Large intestine (tissue), 3 donors: ENCODE data around the gene ADAT3. TPM values are rescaled to one million over a fixed set of nuclear protein-coding genes. Genes with fewer than 3 reads are reported as not detected.

Experiments
- DNase-seq, 2 donors: peaks; one replicate each; pipeline versions ENCODE4 v3.0.0 to v3.0.0-alpha.2; 2013
- H3K27ac ChIP-seq: one replicate; pipeline ENCODE4 v1.5.1; 2013; ENCODE audit warnings: low read length
- H3K27me3 ChIP-seq: 2 replicates; pipeline ENCODE4 v1.6.1; 2013; ENCODE audit warnings: low read length; ENCODE audit not compliant: control insufficient read depth, insufficient read depth
- H3K36me3 ChIP-seq: 2 replicates; pipeline ENCODE4 v1.6.1; 2013; ENCODE audit warnings: low read length; ENCODE audit not compliant: control insufficient read depth, insufficient read depth
- H3K4me1 ChIP-seq: one replicate; pipeline ENCODE4 v1.6.1; 2013; ENCODE audit warnings: low read length; ENCODE audit not compliant: control insufficient read depth, insufficient read depth
- H3K4me3 ChIP-seq: one replicate; pipeline ENCODE4 v1.5.1; 2013; ENCODE audit warnings: low read length
- H3K9me3 ChIP-seq: one replicate; pipeline ENCODE4 v1.6.1; 2013; ENCODE audit warnings: mild to moderate bottlenecking, low read depth, low read length, moderate library complexity; ENCODE audit not compliant: control insufficient read depth
- WGBS: methylation state at CpG from one replicate; pipeline ENCODE4 v1.1.5; 2013; ENCODE audit warnings: low lambda C conversion rate; ENCODE audit not compliant: insufficient coverage; 5-methylcytosine and 5-hydroxymethylcytosine counted together
- polyA plus RNA-seq: library from polyadenylated mRNA; unstranded; fragments of 120-200 nt; gene quantifications from one replicate; pipeline ENCODE4 v1.2.1, GENCODE V29; 2013

The ADAT3 gene
- polyA plus RNA-seq, 1 donor: 5.1 TPM

GRCh38 chr19:1905863-1906375 is 720 bp downstream of the ADAT3 start:
- Histone ChIP-seq H3K36me3 (peaks cover 2% of the 10 kb centered on the region), H3K9me3 (peaks cover 6% of the 10 kb centered on the region), H3K4me1 (peaks cover 10% of the 10 kb centered on the region), H3K27me3 (no peaks in the 10 kb centered on the region), H3K27ac (peak overlapping the region; percentile 81), H3K4me3 (peak overlapping the region; percentile 73)
- WGBS: no CpG with 5 or more reads among the region's 15 CpGs
- DNase-seq: no peak

GRCh38 chr19:1906985-1907562 is 1.9 kb downstream of the ADAT3 start:
- no peak overlapping the region for H3K4me3 ChIP-seq
- no peak overlapping the region for H3K27ac ChIP-seq
- peaks cover 10% of the 10 kb centered on the region for H3K9me3 ChIP-seq
- no CpG with 5 or more reads among the region's 10 CpGs for WGBS
- no peak for DNase-seq
- H3K27me3 ChIP-seq: no peaks in the 10 kb centered on the region
- H3K36me3 ChIP-seq: peaks cover 2% of the 10 kb centered on the region
- H3K4me1 ChIP-seq: peaks cover 10% of the 10 kb centered on the region

- WGBS: no CpG with 5 or more reads among the region's 43 CpGs
- H3K27me3 ChIP-seq: no peaks in the 10 kb centered on the region
- peak; percentile 35 to 65 for DNase-seq
- H3K4me1 ChIP-seq: peaks cover 10% of the 10 kb centered on the region
- H3K9me3 ChIP-seq: peaks cover 11% of the 10 kb centered on the region
- no peak overlapping the region for H3K4me3 ChIP-seq
- H3K36me3 ChIP-seq: peaks cover 2% of the 10 kb centered on the region
- H3K27ac ChIP-seq: no peak overlapping the region
Observed at GRCh38 chr19:1907563-1908363, 2.6 kb downstream of the ADAT3 start.

DNA sequence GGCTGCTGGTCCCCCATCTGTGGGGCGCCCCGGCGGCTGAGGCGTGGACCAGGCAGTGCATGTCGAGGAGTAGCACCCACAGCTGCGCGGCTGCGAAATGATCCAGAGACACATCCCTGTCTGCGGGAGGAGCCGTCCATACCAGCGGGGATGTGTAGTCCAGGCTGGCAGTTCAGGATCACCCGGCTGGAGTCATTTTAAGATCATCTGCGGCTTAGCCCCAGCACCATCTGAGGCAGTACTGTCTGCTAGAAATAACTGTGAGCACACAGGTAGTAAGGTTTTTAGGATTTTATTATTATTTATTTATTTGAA is 3.1 kb downstream of the ADAT3 start:
- Histone ChIP-seq H3K36me3 (peaks cover 5% of the 10 kb centered on the region), H3K27me3 (no peaks in the 10 kb centered on the region), H3K4me3 (no peak overlapping the region), H3K27ac (no peak overlapping the region), H3K9me3 (peaks cover 16% of the 10 kb centered on the region), H3K4me1 (peaks cover 10% of the 10 kb centered on the region)
- WGBS: no CpG with 5 or more reads among the region's 13 CpGs
- no peak for DNase-seq

DNA sequence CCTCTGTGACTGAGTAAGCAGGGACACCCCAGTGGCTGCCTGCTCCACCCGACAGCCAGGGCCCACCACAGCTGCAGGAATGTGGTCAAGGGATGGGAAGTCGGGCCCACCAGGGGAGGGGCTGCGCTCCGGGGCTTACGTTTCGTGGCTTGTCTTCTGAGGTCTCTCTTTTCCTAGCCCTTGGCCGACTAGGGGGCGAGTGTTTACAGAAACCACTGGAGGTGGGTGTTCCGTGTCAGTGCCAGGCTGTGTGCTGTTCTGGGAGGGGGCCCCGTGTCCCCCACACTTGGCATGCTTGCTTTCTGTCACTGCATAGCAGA is 4.5 kb downstream of the ADAT3 start:
- Histone ChIP-seq H3K36me3 (peaks cover 11% of the 10 kb centered on the region), H3K4me1 (peaks cover 9% of the 10 kb centered on the region), H3K9me3 (peaks cover 16% of the 10 kb centered on the region), H3K27ac (no peak overlapping the region), H3K4me3 (no peak overlapping the region), H3K27me3 (no peaks in the 10 kb centered on the region)
- no peak for DNase-seq
- no CpG with 5 or more reads among the region's 10 CpGs for WGBS

DNA sequence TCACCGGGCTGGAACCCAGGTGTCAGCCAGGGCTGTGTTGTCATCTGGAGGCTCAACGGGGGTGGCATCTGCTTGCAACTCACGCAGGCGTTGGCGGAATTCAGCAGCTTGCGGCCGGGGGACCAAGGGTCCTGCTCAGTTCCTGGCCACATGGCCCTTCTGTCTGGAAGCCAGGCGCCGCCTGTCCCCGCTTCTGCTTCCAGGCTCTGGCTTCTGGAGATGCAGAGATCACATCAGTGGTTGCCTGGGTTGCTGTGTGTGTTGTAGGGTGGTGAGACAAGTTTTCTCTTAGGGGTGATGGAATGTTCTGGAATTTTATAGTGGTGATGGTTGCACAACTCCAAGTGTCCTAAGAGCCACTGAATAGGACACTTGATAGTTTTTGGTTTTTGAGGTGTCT is 5.0 kb downstream of the ADAT3 start:
- WGBS: no CpG with 5 or more reads among the region's 10 CpGs
- Histone ChIP-seq H3K36me3 (peaks cover 13% of the 10 kb centered on the region), H3K27ac (no peak overlapping the region), H3K4me1 (peaks cover 6% of the 10 kb centered on the region), H3K9me3 (peaks cover 16% of the 10 kb centered on the region), H3K27me3 (no peaks in the 10 kb centered on the region), H3K4me3 (no peak overlapping the region)
- no peak for DNase-seq

DNA sequence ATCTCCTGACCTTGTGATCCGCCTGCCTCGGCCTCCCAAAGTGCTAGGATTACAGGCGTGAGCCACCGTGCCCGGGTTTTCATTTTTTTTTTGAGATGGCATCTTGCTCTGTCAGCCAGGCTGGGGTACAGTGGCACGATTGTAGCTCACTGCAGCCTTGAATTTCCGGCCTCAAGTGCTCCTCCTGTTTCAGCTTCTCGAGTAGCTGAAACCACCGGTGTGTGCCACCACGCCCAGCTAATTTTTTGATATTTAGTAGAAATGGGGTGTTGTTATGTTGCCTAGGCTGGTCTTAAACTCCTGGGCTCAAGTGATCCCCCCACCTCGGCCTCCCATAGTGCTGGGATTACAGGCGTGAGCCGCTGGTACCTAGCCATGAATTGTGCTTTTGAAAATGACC is 5.9 kb downstream of the ADAT3 start:
- no peak overlapping the region for H3K4me3 ChIP-seq
- DNase-seq: no peak
- WGBS: 100% methylated on average over 1 of the region's 13 CpGs
- no peaks in the 10 kb centered on the region for H3K27me3 ChIP-seq
- peaks cover 16% of the 10 kb centered on the region for H3K9me3 ChIP-seq
- no peak overlapping the region for H3K27ac ChIP-seq
- H3K4me1 ChIP-seq: peaks cover 6% of the 10 kb centered on the region
- peaks cover 14% of the 10 kb centered on the region for H3K36me3 ChIP-seq

- H3K9me3 ChIP-seq: peaks cover 16% of the 10 kb centered on the region
- WGBS: no CpG with 5 or more reads among the region's 37 CpGs
- no peak overlapping the region for H3K27ac ChIP-seq
- H3K4me1 ChIP-seq: peaks cover 6% of the 10 kb centered on the region
- H3K36me3 ChIP-seq: peaks cover 18% of the 10 kb centered on the region
- DNase-seq: no peak
- no peaks in the 10 kb centered on the region for H3K27me3 ChIP-seq
- no peak overlapping the region for H3K4me3 ChIP-seq
Observed at GRCh38 chr19:1911995-1912394, 6.8 kb downstream of the ADAT3 start.

GRCh38 chr19:1912760-1913505 is 7.7 kb downstream of the ADAT3 start:
- H3K27me3 ChIP-seq: no peaks in the 10 kb centered on the region
- H3K4me3 ChIP-seq: no peak overlapping the region
- peaks cover 14% of the 10 kb centered on the region for H3K9me3 ChIP-seq
- no peak for DNase-seq
- no CpG with 5 or more reads among the region's 77 CpGs for WGBS
- H3K36me3 ChIP-seq: peaks cover 21% of the 10 kb centered on the region
- H3K4me1 ChIP-seq: no peaks in the 10 kb centered on the region
- no peak overlapping the region for H3K27ac ChIP-seq

DNA sequence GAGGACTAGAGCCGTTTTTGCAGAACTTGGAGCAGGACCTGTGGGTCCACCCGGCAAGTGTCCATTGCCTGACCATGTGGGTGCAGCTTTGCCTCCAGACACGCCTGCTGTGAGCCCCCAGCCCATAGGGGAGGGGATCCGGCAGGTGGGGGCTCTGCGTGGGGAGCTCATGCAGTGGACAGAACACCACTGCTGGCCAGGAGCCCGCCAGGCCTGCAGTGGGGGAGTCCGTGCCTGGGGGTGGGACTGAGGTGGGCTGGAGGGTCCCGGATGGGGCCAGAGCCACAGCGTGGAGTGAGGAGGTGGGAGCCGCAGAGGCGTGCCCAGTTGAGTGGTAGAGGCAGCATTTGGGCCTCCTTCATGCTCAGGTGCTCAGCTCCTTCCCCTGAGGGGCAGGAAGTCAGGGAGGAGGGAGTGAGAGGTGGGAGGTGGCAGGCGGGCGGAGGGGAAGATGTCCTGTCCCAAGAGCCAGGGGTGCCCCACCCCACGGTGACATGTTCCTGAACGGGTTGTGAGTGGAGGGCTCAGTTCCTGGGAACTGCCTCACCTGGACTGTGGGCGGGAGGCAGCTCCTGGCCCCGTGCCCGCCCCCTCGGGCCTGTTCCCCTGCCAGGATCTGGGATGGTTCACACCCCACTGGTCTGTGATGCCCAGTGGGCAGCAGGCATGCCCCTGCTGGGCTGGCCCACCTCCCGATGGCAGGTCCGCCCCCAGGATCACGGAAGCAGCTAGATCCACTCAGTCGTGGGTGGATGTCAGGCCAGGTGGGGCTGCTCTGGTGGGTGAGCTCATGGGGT is 8.8 kb downstream of the ADAT3 start:
- WGBS: no CpG with 5 or more reads among the region's 23 CpGs
- DNase-seq: no peak
- peaks cover 30% of the 10 kb centered on the region for H3K36me3 ChIP-seq
- H3K4me1 ChIP-seq: no peaks in the 10 kb centered on the region
- H3K4me3 ChIP-seq: no peak overlapping the region
- no peaks in the 10 kb centered on the region for H3K27me3 ChIP-seq
- peaks cover 13% of the 10 kb centered on the region for H3K9me3 ChIP-seq
- no peak overlapping the region for H3K27ac ChIP-seq
